Right atrium auricular region (tissue), 2 donors: ENCODE measurements around the gene RNF180. TPM values are rescaled to one million over a fixed set of nuclear protein-coding genes. Genes with fewer than 3 reads are reported as not detected.

ENCODE experiments used
- DNase-seq: peaks from one replicate; pipeline ENCODE4 v3.0.0-alpha.2; 2019; ENCODE audit warnings: low spot score
- H3K27ac ChIP-seq, 2 donors: fragments of 200-600 bp; sonication (generic); 1 replicate in 1 of 2; 2 replicates in 1 of 2; pipeline ENCODE4 v1.5.1; 2016 to 2019
- H3K27me3 ChIP-seq, 2 donors: fragments of 200-600 bp; sonication (generic); one replicate each; pipeline versions ENCODE4 v1.5.1 to v1.6.0; 2017 to 2019
- H3K36me3 ChIP-seq: fragments of 200-600 bp; sonication (generic); one replicate; pipeline ENCODE4 v1.5.1; 2016
- H3K4me1 ChIP-seq, 2 donors: fragments of 200-600 bp; sonication (generic); one replicate each; pipeline versions ENCODE4 v1.5.1 to v1.6.0; 2017 to 2019
- H3K4me3 ChIP-seq, 2 donors: fragments of 200-600 bp; sonication (generic); 1 replicate in 1 of 2; 2 replicates in 1 of 2; pipeline ENCODE4 v1.5.1; 2017 to 2019; ENCODE audit warnings: mild to moderate bottlenecking in 1 of 2, moderate library complexity in 1 of 2
- H3K9me3 ChIP-seq, 2 donors: fragments of 200-600 bp; sonication (generic); one replicate each; pipeline ENCODE4 v1.5.1; 2019
- total RNA-seq, 2 donors: library from RNA; depleted of rRNA; stranded (reverse); fragments of >200 nt; gene quantifications; one replicate each; pipeline ENCODE4 v1.1.0, GENCODE V29; 2016
- TF ChIP-seq, protein P1 (sequence below), 2 donors: fragments of 200-600 bp; sonication (generic); IDR thresholded peaks; one replicate each; pipeline ENCODE4 v1.5.1; 2019; ENCODE audit warnings: antibody characterized with exemption in 2 of 2

The RNF180 gene, protein sequence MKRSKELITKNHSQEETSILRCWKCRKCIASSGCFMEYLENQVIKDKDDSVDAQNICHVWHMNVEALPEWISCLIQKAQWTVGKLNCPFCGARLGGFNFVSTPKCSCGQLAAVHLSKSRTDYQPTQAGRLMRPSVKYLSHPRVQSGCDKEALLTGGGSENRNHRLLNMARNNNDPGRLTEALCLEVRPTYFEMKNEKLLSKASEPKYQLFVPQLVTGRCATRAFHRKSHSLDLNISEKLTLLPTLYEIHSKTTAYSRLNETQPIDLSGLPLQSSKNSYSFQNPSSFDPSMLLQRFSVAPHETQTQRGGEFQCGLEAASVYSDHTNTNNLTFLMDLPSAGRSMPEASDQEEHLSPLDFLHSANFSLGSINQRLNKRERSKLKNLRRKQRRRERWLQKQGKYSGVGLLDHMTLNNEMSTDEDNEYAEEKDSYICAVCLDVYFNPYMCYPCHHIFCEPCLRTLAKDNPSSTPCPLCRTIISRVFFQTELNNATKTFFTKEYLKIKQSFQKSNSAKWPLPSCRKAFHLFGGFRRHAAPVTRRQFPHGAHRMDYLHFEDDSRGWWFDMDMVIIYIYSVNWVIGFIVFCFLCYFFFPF
- total RNA-seq = 10 to 100 TPM; 17.8 to 21.1 TPM

DNA sequence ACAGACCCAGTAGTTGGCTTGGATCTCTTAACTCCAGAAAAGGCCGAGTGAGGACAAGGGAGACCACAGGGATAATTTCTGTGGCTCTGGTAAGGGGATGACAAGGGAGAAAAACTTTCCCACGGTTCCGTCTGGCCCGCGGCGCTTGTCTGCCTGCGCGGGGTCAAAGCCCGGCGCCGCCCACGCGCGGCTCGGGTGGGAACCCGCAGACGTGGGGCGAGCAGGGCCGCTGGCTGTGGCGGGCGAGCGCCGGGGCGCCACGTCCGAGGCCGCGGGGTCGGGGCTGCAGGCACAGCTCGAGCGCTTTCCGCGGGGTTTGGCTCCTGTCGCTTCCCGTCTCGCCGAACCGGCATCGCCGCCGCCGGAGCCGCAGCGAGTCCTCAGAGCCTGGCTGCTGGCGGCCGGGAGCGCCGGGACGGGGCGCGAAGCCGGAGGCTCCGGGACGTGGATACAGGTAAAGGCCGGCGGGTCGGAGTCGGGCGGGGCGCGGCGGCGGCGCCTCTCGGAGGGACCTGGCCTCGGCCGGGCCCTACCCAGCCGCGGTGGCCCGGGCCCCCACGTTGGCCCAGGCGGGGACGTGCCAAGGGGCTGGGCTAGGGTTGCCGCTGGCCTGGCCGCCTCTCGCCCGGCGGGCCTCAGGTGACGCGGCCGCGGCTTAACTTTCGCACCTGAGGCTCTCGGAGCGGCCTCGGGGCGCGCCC lies at the start of gene RNF180:
Gene RNF180 (plus strand): TSS at position 344 of the 701 bp plus-strand sequence. CDS start 34,965 bp downstream, outside the sequence.
- TF ChIP-seq, protein P1, sequence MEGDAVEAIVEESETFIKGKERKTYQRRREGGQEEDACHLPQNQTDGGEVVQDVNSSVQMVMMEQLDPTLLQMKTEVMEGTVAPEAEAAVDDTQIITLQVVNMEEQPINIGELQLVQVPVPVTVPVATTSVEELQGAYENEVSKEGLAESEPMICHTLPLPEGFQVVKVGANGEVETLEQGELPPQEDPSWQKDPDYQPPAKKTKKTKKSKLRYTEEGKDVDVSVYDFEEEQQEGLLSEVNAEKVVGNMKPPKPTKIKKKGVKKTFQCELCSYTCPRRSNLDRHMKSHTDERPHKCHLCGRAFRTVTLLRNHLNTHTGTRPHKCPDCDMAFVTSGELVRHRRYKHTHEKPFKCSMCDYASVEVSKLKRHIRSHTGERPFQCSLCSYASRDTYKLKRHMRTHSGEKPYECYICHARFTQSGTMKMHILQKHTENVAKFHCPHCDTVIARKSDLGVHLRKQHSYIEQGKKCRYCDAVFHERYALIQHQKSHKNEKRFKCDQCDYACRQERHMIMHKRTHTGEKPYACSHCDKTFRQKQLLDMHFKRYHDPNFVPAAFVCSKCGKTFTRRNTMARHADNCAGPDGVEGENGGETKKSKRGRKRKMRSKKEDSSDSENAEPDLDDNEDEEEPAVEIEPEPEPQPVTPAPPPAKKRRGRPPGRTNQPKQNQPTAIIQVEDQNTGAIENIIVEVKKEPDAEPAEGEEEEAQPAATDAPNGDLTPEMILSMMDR (IDR thresholded peaks at IDR 0.05) = no peak
- H3K9me3 ChIP-seq = no peaks in the 10 kb centered on the region
- H3K4me3 ChIP-seq = peak within 1 kb of the TSS; percentile 84
- peaks cover 0 to 34% of the 10 kb centered on the region in 2 donors for H3K4me1 ChIP-seq
- no peaks in the 10 kb centered on the region for H3K27me3 ChIP-seq
- peak within 1 kb of the TSS; percentile 91 to 94 for H3K27ac ChIP-seq
- H3K36me3 ChIP-seq = no peaks in the 10 kb centered on the region
- DNase-seq = no peak

DNA sequence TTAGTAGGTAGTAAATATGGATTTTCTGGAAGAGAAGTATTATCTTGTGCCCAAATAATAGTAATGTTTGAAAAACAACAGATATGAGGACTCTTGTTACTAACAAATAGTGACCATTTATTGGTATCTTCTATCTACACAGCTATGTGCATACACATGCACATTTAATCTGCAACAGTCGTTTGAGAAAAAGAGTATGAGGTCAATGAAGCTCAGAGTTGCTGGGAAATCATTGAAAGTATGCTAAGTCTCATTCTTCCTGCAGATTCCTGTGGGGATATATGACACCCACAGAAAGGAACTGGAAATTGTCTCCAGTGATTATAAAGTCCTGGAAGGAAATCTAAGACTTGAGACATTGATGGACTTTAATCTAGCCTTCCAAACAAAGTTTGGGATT lies 40.1 kb upstream of the RNF180 start:
- Histone ChIP-seq H3K4me3 (no peak overlapping the region), H3K4me1 (no peaks in the 10 kb centered on the region)
- TF ChIP-seq, protein P1 (IDR thresholded peaks at IDR 0.05) = no peak

DNA sequence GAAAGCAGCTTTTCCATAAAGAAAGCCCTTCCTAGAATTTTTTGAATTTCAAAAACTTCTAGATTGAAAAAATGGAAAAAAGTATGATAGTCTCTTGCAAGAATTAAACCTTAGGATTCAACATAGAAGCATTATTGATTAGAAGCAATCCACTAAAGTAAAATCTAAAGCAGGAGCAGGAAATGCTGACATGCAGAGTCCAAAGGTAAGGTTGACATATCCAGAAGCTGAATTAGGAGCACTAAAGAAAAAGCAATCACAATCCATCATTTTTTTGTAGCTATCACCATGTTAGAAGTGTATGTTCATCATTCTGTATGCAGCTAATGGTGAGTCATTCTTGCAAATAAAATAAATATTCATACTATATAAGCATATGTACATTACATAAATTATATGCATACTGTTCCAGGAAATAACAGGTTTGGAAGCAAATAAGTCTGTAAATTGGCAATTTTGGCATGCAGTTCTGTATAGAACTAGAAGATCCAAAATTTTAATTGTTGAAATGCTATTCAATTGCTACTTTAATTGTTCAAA lies 39.4 kb upstream of the RNF180 start:
- H3K9me3 ChIP-seq = no peaks in the 10 kb centered on the region
- no peak overlapping the region for H3K4me3 ChIP-seq
- H3K4me1 ChIP-seq = no peaks in the 10 kb centered on the region
- no peaks in the 10 kb centered on the region for H3K27me3 ChIP-seq
- no peak overlapping the region for H3K27ac ChIP-seq
- H3K36me3 ChIP-seq = no peaks in the 10 kb centered on the region
- TF ChIP-seq, protein P1 (IDR thresholded peaks at IDR 0.05) = no peak
- no peak for DNase-seq

More for the DNA sequence above, 40.1 kb upstream of the RNF180 start:
- Histone ChIP-seq H3K27ac (no peak overlapping the region), H3K27me3 (no peaks in the 10 kb centered on the region), H3K36me3 (no peaks in the 10 kb centered on the region), H3K9me3 (no peaks in the 10 kb centered on the region)
- DNase-seq = no peak

DNA sequence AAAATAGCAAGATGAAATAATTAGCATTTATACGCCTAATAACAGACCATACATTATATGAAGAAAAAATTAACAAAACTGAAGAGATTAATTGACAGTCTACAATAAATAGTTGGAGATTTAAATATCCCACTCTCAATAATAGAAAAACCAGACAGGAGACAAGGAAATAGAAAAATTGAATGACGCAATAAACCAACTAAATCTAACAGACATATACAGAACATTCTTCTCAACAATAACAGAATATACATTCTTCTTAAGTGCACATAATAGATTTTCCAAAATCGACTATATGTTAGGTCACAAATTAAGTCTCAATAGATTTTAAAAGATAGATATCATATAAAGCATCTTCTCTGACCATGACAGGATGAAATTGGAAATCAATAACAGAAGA lies 25.6 kb upstream of the RNF180 start:
- no peaks in the 10 kb centered on the region for H3K36me3 ChIP-seq
- TF ChIP-seq, protein P1 (IDR thresholded peaks at IDR 0.05) = no peak
- no peaks in the 10 kb centered on the region for H3K27me3 ChIP-seq
- H3K9me3 ChIP-seq = no peaks in the 10 kb centered on the region
- H3K4me1 ChIP-seq = peaks cover 0 to 10% of the 10 kb centered on the region in 2 donors
- no peak overlapping the region for H3K27ac ChIP-seq
- no peak for DNase-seq
- no peak overlapping the region for H3K4me3 ChIP-seq

DNA sequence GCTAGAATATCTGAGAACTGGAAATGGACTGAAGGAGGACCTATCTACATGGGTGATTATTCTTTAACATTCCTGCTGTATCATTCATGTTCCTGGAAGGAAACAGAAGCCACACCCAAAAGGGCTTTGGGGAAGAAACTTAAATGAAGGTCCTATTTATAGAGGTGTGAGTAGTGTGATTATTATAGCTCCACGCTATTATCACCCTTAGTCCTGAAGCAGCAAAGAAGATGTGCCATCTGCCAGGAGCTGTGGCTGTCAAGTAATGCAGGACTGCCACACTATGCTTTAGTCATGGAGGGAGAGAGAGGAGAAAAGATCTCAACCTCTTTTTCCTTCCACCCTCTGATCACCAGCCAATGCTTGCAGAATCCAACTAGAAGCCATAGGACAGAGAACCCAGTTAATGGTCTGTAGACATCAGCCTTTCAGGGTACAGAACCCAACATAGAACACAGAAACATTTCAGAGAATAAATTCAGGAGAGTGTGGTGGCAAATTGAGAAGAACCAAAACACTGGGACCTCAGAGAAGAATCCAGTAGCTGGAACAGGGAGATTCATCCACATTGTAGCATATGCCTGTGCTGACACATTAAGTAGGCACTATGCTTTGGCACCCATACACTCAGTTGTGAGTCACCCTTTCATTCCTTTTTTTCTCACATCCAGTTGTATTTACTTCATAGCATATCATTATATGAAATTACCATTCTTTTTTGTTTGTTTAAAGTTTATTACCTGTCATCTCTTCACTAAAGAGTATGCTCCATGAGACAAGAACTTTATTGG lies 21.0 kb upstream of the RNF180 start:
- peak overlapping the region in 1 of 2 donors; percentile 34 for H3K27ac ChIP-seq
- peaks cover 0 to 17% of the 10 kb centered on the region in 2 donors for H3K4me1 ChIP-seq
- TF ChIP-seq, protein P1 (IDR thresholded peaks at IDR 0.05) = no peak
- no peaks in the 10 kb centered on the region for H3K27me3 ChIP-seq
- no peak for DNase-seq
- no peak overlapping the region for H3K4me3 ChIP-seq
- no peaks in the 10 kb centered on the region for H3K36me3 ChIP-seq
- no peaks in the 10 kb centered on the region for H3K9me3 ChIP-seq
